ENCODE results near the gene OTOG.

OTOG gene

DNA sequence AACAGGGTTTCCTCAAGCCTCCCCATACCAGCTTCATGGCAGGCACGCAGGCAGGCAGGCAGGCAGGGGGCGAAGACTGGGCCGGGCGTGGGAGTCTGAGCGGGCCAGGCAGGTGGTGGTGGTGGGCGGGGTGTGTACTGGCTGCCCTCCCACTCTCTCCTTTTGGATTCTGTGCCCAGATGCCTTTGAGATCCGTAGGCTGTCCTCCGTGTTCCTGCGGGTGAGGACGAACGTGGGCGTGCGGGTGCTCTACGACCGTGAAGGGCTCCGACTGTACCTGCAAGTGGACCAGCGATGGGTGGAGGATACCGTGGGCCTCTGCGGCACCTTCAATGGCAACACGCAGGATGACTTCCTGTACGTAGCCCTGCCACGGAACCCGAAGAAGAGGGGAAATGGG lies 23.0 kb downstream of the OTOG start:
- TF ChIP-seq, protein P1, sequence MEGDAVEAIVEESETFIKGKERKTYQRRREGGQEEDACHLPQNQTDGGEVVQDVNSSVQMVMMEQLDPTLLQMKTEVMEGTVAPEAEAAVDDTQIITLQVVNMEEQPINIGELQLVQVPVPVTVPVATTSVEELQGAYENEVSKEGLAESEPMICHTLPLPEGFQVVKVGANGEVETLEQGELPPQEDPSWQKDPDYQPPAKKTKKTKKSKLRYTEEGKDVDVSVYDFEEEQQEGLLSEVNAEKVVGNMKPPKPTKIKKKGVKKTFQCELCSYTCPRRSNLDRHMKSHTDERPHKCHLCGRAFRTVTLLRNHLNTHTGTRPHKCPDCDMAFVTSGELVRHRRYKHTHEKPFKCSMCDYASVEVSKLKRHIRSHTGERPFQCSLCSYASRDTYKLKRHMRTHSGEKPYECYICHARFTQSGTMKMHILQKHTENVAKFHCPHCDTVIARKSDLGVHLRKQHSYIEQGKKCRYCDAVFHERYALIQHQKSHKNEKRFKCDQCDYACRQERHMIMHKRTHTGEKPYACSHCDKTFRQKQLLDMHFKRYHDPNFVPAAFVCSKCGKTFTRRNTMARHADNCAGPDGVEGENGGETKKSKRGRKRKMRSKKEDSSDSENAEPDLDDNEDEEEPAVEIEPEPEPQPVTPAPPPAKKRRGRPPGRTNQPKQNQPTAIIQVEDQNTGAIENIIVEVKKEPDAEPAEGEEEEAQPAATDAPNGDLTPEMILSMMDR (IDR thresholded peaks at IDR 0.05), result no peak
- TF ChIP-seq ZFX (IDR thresholded peaks at IDR 0.05; ENCODE audit: borderline replicate concordance), result no peak

DNA sequence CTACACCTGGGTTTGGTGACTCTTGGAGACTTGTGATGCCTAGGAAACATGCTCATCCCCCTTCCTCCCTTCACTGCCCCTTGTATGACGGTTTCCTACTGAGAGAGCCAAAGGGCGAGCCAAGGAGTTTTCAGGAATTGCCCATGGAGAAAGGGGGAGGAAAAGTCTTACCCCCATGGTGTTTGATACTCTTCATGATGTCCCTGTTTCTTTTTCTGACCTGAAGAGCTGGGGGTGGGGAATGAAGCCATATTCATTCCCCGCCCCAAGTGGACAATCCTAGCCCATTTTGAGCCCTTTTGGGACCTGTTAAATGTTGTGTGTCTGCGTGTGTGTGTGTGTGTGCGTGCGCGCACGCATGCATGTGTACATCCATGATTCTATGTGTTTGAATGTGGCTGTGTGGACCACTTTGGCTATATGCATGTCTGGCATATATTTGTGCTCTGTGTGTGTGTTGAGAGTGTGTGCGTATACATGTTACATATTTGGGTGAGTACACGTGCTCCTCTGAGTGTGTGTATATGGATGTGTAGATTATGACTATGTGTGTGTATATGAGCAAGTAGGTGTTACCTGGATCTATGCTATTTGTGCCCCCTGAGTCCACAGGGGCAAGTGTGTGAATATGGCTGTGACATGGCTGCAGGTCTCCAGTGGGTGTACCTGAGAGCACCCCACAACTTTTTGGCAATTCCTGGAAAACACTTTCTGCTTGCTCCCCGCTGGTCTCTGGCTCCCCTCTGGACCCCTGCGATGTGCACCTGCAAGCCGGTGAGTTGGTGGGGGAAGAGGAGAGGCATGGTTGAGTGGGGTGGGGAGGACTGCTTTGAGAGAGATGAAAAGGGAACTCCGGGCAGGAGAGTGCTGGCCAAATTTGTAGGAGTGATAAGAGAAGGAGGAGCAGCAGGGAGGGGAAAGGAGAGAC lies 24.6 kb downstream of the OTOG start:
- H3K27ac ChIP-seq, result no peak overlapping the region
- TF ChIP-seq, protein P1 (IDR thresholded peaks at IDR 0.05), result no peak
- TF ChIP-seq ZFX (IDR thresholded peaks at IDR 0.05; ENCODE audit: borderline replicate concordance), result no peak

More for the DNA sequence above, 23.0 kb downstream of the OTOG start:
- no peak overlapping the region for H3K27ac ChIP-seq

DNA sequence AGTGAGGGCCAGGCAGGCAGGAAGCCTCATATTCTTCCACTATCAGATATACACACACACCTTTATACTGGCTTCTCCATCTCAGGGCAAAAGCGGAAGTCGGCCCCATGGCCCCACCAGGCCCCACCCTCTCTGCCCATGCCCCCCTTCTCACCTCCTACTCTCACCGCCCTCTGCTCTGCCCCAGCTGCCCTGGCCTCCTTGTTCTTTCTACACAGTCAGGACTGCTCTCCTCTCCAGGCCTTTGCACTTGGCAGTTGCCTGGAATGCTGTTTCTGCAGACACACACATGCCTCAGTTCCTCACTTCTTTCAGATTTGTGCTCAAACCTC lies 25.3 kb downstream of the OTOG start:
- no peak for TF ChIP-seq ZFX (IDR thresholded peaks at IDR 0.05; ENCODE audit: borderline replicate concordance)
- TF ChIP-seq, protein P1 (IDR thresholded peaks at IDR 0.05), result no peak
- no peak overlapping the region for H3K27ac ChIP-seq

DNA sequence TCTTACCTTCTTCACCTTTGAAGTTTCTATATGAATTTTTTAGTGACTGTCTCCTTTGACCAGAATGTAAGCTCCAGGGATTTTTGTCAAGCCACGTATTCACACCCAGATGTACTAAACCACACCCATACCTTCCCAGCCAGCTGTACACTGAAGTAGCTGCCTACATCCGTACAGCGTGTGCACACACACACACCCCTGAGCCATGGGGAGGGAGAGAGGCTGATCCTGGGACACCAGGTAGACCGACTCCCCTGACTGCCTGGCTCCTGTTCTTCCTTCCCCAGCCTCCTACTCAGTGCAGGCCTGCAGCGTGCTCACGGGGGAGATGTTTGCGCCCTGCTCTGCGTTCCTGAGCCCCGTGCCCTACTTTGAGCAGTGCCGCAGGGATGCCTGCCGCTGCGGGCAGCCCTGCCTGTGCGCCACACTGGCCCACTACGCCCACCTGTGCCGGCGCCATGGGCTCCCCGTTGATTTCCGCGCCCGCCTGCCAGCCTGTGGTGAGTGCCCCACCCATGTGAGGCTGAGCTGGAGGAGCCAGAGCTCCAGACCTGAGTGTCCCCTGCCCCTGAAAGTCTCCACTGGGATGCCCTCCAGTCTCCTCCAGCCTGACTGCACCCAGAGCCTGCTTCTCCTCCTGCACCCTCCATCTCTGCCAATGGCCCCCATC lies 25.9 kb downstream of the OTOG start:
- no peak overlapping the region for H3K27ac ChIP-seq
- no peak for TF ChIP-seq ZFX (IDR thresholded peaks at IDR 0.05; ENCODE audit: borderline replicate concordance)
- TF ChIP-seq, protein P1 (IDR thresholded peaks at IDR 0.05), result no peak

DNA sequence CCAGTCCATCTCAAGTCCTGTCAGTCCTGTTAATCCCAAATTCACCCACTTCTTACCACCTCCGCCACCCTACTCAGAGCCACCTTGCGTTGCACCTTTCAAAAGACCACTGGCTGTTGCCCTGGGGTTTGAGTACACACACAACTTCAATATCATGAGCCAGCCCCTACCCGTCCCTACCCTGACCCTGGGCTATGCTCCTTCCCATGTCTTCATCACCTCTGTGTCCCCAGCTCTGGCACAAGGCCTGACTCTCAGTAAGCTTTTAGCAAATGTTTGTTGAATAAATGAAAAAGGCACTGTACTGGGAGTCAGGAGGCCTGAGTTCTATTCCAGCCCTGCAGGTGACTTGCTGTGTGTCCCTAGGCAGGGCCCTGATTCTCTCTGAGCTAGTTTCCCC lies 26.5 kb downstream of the OTOG start:
- no peak for TF ChIP-seq ZFX (IDR thresholded peaks at IDR 0.05; ENCODE audit: borderline replicate concordance)
- TF ChIP-seq, protein P1 (IDR thresholded peaks at IDR 0.05), result no peak

DNA sequence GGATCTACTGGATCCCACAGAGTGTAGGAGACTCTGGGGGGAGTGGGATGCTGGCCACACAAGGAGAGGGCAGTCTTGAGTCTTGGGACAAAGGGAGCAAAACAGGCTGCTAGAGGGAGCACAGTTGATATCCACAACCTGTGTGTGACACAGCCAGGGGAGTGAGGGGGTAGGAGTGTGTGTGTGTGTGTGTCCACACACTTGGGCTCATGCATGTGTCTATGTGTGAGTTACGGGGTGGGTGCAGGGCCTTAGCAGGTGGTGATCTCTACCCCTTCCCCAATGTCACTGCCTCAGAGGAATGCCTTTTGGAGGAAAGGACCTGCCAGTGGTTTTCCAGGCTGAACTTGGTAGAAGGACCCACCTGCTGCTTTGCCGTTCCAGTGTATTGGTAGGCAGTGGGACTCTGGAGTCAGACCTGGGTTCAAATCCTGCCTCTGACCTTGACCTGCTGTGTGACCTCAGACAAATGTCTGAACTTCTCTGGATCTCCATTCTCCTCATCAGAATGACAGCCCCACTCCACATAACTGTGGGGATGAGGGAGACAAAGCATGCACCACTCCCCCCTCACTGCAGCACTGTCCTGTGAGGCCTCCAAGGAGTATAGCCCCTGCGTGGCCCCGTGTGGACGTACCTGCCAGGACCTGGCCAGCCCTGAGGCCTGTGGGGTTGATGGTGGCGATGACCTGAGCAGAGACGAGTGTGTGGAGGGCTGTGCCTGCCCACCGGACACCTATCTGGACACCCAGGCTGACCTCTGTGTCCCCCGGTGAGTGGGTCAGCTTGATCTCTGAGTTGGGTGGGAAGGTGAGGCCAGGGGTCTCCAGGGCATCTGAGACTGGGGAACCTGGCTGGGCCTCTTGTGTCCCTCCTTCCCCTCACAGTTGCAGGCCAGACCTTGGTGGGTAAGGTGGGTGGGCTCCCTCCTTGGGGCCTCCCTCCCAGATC lies 27.4 kb downstream of the OTOG start:
- TF ChIP-seq ZFX (IDR thresholded peaks at IDR 0.05; ENCODE audit: borderline replicate concordance), result no peak
- TF ChIP-seq, protein P1 (IDR thresholded peaks at IDR 0.05), result no peak
- no peak overlapping the region for H3K27ac ChIP-seq

More for the DNA sequence above, 26.5 kb downstream of the OTOG start:
- H3K27ac ChIP-seq, result no peak overlapping the region

All from 22Rv1 (cell line).